SKM-1 (cell line): ENCODE data around the gene TCEAL7.
"Not testable (repeated sequence)": the region's sequence is repeated elsewhere in the genome, so short reads cannot be mapped to it uniquely, and the experiment has no call there.

ENCODE experiments used
- DNase-seq: peaks from one replicate; lab custom pipeline; 2025; ENCODE audit not compliant: unreplicated experiment; lab: John Stamatoyannopoulos, UW

TCEAL7 gene

DNA sequence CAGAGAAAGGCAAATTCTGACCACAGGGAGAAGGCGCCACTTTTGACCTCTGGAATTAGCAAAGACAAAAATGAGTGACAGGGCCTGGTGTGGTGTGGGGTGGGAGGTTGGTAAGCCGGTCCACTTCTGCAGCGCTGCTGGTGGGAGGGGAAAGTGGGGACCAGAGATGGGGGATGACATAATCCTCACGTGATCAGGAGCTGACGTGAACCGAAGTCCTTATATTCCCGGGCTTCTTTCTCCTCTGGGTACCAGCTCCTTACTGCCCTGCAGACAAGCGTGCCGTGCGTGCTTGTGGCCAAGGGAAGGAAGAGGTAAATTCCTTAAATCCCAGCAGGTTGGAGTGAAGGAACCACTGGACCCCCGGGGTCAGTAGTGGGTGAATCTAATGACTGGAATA, at the start of gene TCEAL7:
TSS of gene TCEAL7 (plus strand) at position 249 of the 400 bp plus-strand sequence. CDS start 1,165 bp downstream, outside the sequence.
- no peak for DNase-seq

DNA sequence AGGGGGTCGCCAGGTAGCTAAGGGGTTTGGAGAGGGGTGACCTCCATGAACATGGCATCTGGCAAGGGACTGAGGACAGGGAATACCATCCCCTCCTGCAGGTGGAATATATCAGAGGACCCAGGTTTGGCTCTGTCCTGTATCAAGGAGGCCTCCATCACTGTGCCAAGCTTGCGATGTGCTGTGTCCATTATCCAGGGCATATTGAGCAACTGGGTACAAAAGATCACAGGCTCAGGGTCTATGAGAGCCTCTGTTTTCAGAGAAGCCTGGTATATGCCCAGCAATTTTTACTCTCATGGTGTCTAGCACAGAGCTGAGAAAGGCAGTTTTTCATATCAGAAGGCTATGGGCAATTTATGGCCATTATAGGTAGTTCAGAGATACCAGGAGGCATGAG, 36.9 kb upstream of the TCEAL7 start:
- no peak for DNase-seq

DNA sequence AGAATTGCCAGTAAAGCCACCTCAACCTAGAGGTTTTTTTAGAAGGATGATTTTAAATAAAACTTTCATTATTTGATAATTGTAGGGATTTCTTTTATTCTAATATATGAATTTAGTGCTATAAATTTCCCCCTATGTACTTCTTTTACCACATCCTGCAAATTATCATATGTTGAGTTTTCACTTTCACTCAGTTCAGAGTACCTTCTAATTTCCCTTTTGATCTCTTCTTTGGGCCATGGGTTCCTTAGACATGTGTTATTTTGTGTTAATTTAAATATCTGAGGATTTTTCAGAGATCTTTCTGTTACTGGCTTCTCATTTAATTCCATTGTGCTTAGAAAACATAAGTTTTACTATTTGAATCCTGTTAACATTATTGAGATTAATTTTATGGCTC, 25.3 kb upstream of the TCEAL7 start:
- DNase-seq: no peak

GRCh38 chrX:103305666-103306065, 24.4 kb upstream of the TCEAL7 start:
- not testable (repeated sequence) for DNase-seq

DNA sequence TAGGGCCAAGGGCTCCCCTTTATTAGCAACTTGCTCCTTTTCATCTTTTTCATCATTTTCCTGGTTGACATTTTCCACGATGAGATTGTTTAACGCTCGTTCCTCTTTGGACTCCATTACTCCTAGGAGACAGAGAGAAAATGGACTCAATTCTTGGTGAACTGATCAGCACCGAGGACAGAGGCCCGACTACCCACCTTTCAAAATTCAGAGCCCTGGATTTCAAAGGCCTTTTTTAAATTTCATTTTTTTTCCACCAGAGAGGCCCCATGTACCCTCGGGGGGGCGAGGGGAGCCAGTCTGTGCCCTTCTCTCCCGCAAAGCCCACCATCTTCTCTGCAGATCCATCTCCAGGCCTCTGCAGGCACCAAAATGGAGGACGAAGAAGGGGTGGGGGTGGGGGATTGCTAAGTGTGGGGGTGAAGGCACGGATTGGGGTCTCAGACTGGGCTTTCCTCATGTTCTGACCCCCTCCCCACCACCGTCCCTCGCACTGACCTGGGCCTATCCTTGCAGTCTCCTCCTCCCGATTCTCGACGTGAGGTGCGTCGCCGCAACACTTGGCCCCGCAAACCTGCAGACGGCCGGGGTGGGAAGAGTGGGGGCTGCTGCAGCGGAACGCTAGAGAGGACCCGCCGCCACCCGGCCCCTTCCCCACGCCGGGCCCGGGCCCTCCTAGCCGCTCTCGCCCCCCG, 20.0 kb upstream of the TCEAL7 start:
- DNase-seq: no peak

DNA sequence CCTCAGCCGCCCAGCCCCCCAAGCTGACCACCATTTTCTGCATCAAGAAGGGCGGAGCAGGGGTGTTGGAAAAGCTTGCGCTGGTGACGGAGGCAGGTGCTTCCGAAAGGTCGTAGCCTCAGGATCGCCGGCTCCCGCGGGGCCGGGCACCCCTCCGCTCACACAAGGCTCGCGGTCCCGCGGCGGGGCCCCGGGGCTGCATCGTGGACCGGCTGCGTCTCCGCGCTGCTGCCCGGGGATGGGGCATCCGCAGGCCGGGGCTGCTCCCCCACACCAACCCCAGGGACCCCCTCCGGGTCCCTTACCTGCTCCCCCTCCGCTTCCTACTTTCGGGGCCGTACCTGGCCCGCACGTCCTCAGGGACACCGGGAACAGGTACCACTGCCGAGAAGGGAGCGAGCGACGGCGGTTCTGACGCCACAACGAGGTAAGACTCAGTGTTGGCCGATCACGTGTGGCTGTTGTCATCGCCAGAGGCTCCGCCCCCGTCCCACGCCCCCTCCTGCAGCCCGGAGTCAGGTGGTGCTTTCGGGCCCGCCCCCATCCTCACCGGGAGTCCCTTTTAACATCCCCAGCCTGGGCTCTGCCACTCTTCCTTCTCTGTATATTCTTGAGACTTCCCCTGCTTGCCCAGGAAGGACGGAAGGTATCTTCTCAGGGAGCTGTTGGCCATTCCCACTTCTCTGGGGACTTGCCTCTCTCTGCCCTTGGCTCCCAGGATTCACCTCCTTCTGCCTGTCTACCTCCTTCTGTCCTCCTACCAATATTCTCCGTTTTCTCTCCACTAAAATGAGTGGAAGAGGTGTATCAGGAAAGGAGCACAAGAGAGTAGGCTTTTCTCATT, 19.3 kb upstream of the TCEAL7 start, which contains the start of gene BEX2:
TSS of gene BEX2 (minus strand) at position 436 of the 844 bp plus-strand sequence. CDS start 1,014 bp downstream, outside the sequence.
- peak; percentile 2 for DNase-seq

- DNase-seq: no peak
Observed at GRCh38 chrX:103311399-103311780, 18.6 kb upstream of the TCEAL7 start.

DNA sequence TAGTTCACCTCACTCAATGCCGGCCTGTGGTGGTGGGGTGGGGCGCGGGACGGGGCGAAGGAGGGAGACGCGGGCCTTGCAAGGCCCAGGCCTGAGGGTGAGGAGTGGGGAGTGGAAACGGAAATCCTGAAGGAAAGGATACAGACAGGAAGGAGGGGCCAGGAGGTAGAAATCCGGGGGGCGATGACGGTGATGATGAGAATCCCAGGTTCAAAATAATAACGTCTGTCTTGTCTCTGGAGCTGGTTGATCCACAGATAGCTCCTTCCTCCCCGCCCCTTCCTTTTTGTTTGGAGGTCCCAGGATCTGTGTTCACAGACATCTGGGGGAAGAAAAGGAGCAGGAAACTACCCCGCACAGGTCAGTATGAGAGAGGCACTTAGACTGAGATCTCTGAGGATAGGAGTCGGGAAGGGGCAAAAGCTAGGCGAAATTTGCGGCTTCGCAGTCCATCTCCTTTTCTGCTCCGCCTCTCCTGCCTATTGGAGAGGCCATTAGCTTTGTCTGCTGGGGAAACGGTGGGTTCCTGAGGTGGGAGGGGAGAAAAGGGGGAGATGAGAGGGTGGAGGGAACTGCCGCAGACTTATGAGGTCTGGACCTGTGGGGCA, 746 bp downstream of the TCEAL7 start:
- DNase-seq: no peak

DNA sequence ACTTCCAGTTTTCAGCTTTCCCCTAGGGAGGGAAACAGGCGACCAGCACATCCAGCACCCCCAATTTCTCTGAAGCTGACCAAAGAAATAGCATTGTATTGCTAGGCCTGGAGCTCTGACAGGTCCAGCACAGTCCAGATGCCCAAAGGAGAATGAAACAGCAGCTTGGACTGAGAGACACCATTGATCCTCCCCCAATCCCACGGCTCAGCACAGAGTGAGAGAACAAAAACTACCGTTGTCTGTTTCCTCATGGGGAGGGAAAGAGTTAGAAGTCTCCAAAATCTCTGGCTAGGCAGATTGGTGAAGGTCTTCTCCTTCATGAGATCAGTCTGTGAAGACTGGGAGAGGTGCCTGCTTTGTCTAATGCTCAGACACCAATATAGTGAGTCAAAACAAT, 8.6 kb downstream of the TCEAL7 start:
- no peak for DNase-seq

DNA sequence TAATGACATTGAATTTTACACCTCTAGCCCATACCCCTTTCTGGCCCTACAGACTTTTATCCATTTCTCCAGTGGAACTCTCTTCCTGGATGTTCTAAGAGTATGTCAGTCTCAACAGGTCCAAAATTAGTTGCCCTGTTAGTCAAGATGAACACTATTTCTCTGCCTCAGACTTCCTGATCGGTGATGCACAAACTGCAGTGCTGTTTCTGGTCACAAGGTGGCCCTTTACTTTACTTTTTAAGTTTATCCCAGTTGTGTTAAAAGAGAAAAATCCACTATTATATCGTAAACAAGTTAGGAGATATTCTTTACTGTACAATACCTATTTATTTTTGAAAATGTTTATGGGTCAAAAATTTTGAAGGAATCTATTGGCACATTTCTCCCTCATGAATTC, 13.1 kb downstream of the TCEAL7 start:
- DNase-seq: peak; percentile 1

DNA sequence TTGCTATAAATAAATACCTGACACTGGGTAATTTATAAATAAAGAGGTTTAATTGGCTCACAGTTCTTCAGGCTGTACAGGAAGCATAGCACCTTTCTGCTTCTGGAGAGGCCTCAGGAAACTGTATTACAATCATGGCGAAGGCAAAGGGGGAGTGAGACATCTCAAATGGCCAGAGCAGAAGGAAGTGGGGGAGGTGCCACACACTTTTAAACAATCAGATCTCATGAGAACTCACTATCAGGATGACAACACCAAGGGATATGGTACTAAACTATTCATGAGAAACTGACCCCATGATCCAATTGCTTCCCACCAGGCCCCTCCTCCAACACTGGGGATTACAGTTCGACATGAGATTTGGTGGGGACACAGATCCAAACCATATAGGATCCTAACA, 14.6 kb downstream of the TCEAL7 start:
- no peak for DNase-seq

DNA sequence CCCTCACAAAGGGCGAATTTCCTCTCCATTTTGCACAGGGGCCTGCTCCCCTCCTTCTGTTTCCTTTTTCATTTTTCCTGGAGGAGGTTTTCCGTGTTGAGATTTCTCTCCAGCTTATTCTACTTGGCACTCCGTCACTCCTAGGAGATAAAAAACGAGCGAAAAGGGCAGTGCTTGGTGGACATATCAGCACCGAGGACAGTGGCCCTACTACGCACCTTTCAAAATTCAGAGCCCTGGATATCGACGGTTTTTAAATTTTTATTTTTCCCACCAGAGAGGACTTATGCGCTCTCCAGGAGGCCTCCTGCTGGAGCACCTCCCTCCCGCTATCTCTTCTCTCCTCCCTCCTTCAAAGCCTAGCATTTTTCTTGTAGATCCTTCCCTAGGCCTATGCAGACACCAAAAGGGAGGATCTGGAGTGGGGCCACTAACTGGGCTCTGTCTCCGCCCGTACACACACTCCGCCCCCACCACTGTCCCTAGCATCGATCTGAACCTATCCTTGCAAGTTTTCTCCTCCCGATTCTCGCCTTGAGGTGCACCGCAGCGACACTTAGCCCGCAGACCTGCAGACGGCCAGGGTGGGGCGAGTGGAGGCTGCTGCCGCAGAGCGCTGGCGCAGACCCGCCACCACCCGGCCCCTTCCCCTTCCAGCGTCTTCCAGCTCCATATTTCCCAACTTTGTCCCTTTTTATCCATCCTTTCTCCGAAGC, 17.8 kb downstream of the TCEAL7 start:
- no peak for DNase-seq

- DNase-seq: no peak
Observed at GRCh38 chrX:103356130-103356798, 26.2 kb downstream of the TCEAL7 start, which contains the start of gene TCEAL9. Gene TCEAL9, plus strand, starts transcription at chrX:103356506. Its CDS starts 1,179 bp downstream, at chrX:103357685.

- no peak for DNase-seq
Observed at GRCh38 chrX:103356858-103357257, 26.8 kb downstream of the TCEAL7 start.

DNA sequence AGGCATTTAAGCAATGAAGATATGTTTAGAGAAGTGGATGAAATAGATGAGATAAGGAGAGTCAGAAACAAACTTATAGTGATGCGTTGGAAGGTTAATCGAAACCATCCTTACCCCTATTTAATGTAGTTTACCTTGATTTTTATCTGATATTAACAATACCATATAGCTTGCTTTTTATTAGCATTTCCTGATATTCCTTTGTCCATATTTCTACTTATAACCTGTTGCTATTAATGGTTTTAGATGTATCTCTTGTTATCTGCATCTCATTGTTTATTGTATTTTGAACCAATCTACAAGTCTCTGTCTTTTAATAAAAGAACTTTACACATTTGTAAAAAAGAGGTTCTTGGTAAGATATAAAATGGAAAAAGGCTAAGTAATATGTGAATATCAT, 27.8 kb downstream of the TCEAL7 start:
- no peak for DNase-seq

DNA sequence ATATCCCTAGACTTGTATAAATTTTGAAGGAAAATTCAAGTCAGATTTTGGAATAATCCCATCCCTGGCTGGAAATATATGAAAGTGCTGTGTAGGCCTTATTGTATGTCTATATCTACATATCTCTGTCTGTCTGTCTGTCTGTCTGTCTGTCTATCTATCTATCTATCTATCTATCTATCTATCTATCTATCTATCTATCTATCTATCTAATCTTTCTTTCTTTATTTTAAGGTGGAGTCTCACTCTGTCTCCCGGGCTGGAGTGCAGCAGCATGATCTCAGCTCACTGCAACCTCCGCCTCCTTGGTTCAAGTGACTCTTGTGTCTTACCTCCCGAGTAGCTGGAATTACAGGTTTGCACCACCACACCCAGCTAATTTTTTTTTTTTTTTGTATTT, 29.6 kb downstream of the TCEAL7 start:
- DNase-seq: not testable (repeated sequence)

DNA sequence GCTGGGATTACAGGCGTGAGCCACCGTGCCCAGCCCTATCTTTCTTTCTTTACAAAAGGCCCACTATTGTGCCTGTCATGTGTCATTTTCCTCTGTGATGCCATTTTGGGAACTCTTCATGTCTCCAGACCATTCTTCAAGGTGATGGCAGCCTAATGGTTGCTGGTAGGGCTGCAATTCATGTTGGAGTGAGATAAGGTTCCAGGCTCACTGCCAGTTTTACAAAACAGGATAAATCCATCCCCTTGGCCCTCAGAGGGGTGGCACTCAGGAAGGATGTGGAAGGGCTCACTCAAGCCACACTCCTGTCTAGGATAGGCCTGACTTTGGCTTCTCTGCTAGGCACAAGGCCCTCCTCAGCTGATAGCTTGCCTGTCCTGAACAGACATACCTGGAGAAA, 30.1 kb downstream of the TCEAL7 start:
- no peak for DNase-seq

GRCh38 chrX:103360916-103361315, 30.9 kb downstream of the TCEAL7 start:
- DNase-seq: no peak

DNA sequence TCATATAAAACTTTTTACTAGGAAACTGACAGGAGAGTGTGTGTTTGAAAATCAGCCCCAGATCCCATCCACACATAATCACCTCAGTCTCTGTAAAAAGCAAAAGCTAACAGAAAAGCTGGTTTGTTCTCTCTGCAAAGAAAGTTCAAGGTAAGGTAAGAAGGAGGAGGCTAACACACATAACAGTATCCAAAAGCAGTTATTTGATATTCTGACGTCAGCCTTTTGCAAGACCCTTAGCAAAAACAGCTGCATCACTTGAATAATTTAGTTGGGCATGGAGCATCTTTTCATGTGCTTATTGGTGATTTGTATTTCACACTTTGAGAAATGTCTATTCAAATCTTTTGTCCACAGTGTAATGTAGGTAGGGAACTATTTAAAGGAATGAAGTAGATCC, 31.8 kb downstream of the TCEAL7 start:
- no peak for DNase-seq

GRCh38 chrX:103362474-103362873, 32.4 kb downstream of the TCEAL7 start:
- DNase-seq: no peak

DNA sequence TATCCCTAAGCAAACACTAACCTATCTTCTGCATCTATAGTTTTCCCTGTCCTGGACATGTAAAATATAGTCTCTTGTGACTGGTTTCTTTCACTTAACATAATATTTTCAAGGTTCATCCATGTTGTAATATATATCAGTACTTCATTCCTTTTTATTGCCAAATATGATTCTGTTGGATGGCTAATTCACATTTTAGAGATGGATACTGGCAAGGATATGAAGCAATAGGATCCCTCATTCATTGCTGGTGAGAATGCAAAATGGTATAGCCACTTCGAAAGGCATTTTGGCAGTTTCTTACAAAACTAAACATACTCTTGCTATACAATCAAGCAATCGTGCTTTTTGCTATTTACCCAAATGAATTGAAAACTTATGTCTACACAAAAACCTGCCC, 33.0 kb downstream of the TCEAL7 start:
- no peak for DNase-seq
